DND-41 (cell line): ENCODE data around the gene TOMM40.

ENCODE experiments used
- ATAC-seq: fragments of 200-7000 bp; cut with Tn5 transposase; 3 replicates; pipeline ENCODE4 v1.9.1; 2021; ENCODE audit warnings: low read depth; ENCODE audit not compliant: insufficient read depth
- DNase-seq: peaks from one replicate; pipeline ENCODE4 v3.0.0-alpha.2; 2020
- H2AFZ ChIP-seq: 2 replicates; pipeline ENCODE4 v1.6.0; 2012; ENCODE audit warnings: low read depth, low read length
- H3K27ac ChIP-seq: 2 replicates; pipeline ENCODE4 v1.5.1; 2012; ENCODE audit warnings: low read length, inconsistent platforms
- H3K27me3 ChIP-seq: fragments of 200-600 bp; sonication (generic); 2 replicates; pipeline ENCODE4 v1.6.0; 2012; ENCODE audit warnings: low read length, mild to moderate bottlenecking, inconsistent platforms; ENCODE audit not compliant: insufficient read depth, poor library complexity
- H3K36me3 ChIP-seq: 2 replicates; pipeline ENCODE4 v1.5.1; 2012; ENCODE audit warnings: low read length, inconsistent platforms; ENCODE audit not compliant: insufficient read depth
- H3K4me1 ChIP-seq: 2 replicates; pipeline ENCODE4 v1.5.1; 2012; ENCODE audit warnings: mild to moderate bottlenecking, low read length; ENCODE audit not compliant: insufficient read depth
- H3K4me2 ChIP-seq: 2 replicates; pipeline ENCODE4 v1.6.0; 2012; ENCODE audit warnings: mild to moderate bottlenecking, moderate library complexity, low read length, inconsistent platforms; ENCODE audit not compliant: insufficient read depth
- H3K4me3 ChIP-seq, 2 experiments: fragments of 200-600 bp in 1 of 2; shearing (Covaris generic) in 1 of 2; 2 replicates each; pipeline ENCODE4 v1.5.1; 2012 to 2016; ENCODE audit warnings: inconsistent platforms in 2 of 2, low read length in 2 of 2, mild to moderate bottlenecking in 2 of 2, low read depth in 1 of 2, moderate library complexity in 1 of 2
- H3K79me2 ChIP-seq: 2 replicates; pipeline ENCODE4 v1.6.0; 2012; ENCODE audit warnings: low read length, inconsistent platforms; ENCODE audit not compliant: insufficient read depth
- H3K9ac ChIP-seq: 2 replicates; pipeline ENCODE4 v1.6.0; 2012; ENCODE audit warnings: low read depth, mild to moderate bottlenecking, inconsistent platforms, low read length, moderate library complexity
- H3K9me3 ChIP-seq: 2 replicates; pipeline ENCODE4 v1.5.1; 2012; ENCODE audit warnings: low read length, moderate library complexity, mild to moderate bottlenecking, inconsistent platforms; ENCODE audit not compliant: insufficient read depth, severe bottlenecking
- H4K20me1 ChIP-seq: 2 replicates; pipeline ENCODE4 v1.6.0; 2012; ENCODE audit warnings: low read length; ENCODE audit not compliant: insufficient read depth
- CTCF ChIP-seq: IDR thresholded peaks from 2 replicates; pipeline ENCODE4 v1.5.1; 2012; ENCODE audit warnings: borderline replicate concordance, low read length, moderate library complexity, mild to moderate bottlenecking; ENCODE audit not compliant: poor library complexity, severe bottlenecking; ENCODE audit errors: extremely low read depth
- EZH2 ChIP-seq: IDR thresholded peaks from 3 replicates; pipeline ENCODE4 v1.6.1; 2012; ENCODE audit warnings: borderline replicate concordance, low read depth, mild to moderate bottlenecking, moderate library complexity, low read length, inconsistent platforms; ENCODE audit not compliant: severe bottlenecking

TOMM40 gene

DNA sequence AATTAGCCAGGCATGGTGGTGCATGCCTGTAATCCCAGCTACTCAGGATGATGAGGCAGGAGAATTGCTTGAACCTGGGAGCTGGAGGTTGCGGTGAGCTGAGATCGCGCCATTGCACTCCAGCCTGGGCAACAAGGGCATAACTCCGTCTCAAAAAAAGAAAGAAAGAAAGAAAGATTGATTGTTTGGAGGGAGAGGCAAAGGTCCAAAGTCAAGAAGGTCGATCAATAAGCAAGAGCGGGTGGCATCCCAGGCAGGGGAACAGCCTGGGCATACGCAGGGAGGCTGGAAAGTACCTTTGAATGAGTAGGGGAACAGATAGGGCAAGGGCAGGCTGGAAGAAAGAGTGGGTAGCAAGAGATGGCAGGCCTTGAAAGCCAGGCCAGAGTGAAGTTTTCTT is 39.0 kb downstream of the TOMM40 start:
- H3K27me3 ChIP-seq, result peaks cover 2% of the 10 kb centered on the region
- H2AFZ ChIP-seq, result no peak overlapping the region
- no peak overlapping the region for H3K4me2 ChIP-seq
- no peak overlapping the region for H3K9ac ChIP-seq
- no peaks in the 10 kb centered on the region for H3K9me3 ChIP-seq
- H3K36me3 ChIP-seq, result no peaks in the 10 kb centered on the region
- DNase-seq, result no peak
- no peak for ATAC-seq
- H3K27ac ChIP-seq, result no peak overlapping the region
- no peaks in the 10 kb centered on the region for H3K4me1 ChIP-seq
- H4K20me1 ChIP-seq, result no peaks in the 10 kb centered on the region
- no peak for TF ChIP-seq CTCF
- no peak for TF ChIP-seq EZH2
- no peak overlapping the region for H3K4me3 ChIP-seq
- no peaks in the 10 kb centered on the region for H3K79me2 ChIP-seq

- no peak for DNase-seq
- Histone ChIP-seq H3K4me2 (no peak overlapping the region), H3K9me3 (no peaks in the 10 kb centered on the region), H3K27me3 (peaks cover 2% of the 10 kb centered on the region), H3K27ac (no peak overlapping the region), H3K79me2 (no peaks in the 10 kb centered on the region), H2AFZ (no peak overlapping the region), H3K36me3 (no peaks in the 10 kb centered on the region), H4K20me1 (no peaks in the 10 kb centered on the region), H3K9ac (no peak overlapping the region), H3K4me3 (no peak overlapping the region), H3K4me1 (no peaks in the 10 kb centered on the region)
- no peak for ATAC-seq
- TF ChIP-seq CTCF, result no peak
- no peak for TF ChIP-seq EZH2
Observed at GRCh38 chr19:44931541-44931940, 40.5 kb downstream of the TOMM40 start.

- no peaks in the 10 kb centered on the region for H3K79me2 ChIP-seq
- no peaks in the 10 kb centered on the region for H4K20me1 ChIP-seq
- H3K4me2 ChIP-seq, result no peak overlapping the region
- ATAC-seq (no peak), DNase-seq (no peak)
- H3K27ac ChIP-seq, result no peak overlapping the region
- TF ChIP-seq CTCF (no peak), EZH2 (no peak)
- H3K4me1 ChIP-seq, result no peaks in the 10 kb centered on the region
- H3K9me3 ChIP-seq, result no peaks in the 10 kb centered on the region
- H3K36me3 ChIP-seq, result no peaks in the 10 kb centered on the region
- H3K27me3 ChIP-seq, result peaks cover 2% of the 10 kb centered on the region
- H2AFZ ChIP-seq, result no peak overlapping the region
- H3K9ac ChIP-seq, result no peak overlapping the region
- no peak overlapping the region for H3K4me3 ChIP-seq
Observed at GRCh38 chr19:44939668-44940067, 48.6 kb downstream of the TOMM40 start.

- ATAC-seq (no peak), DNase-seq (no peak)
- no peak for TF ChIP-seq CTCF
- H3K79me2 ChIP-seq, result no peaks in the 10 kb centered on the region
- H3K27me3 ChIP-seq, result no peaks in the 10 kb centered on the region
- H3K36me3 ChIP-seq, result no peaks in the 10 kb centered on the region
- H4K20me1 ChIP-seq, result no peaks in the 10 kb centered on the region
- H3K4me1 ChIP-seq, result no peaks in the 10 kb centered on the region
- H3K27ac ChIP-seq, result no peak within 1 kb of the TSS
- H3K9ac ChIP-seq, result no peak within 1 kb of the TSS
- no peak within 1 kb of the TSS for H2AFZ ChIP-seq
- H3K4me2 ChIP-seq, result no peak within 1 kb of the TSS
- H3K9me3 ChIP-seq, result no peaks in the 10 kb centered on the region
- no peak within 1 kb of the TSS for H3K4me3 ChIP-seq
Observed at GRCh38 chr19:44942067-44942571, 51.1 kb downstream of the TOMM40 start, which contains the start of gene APOC4. Gene APOC4, plus strand, starts transcription at chr19:44942237. Its CDS starts 41 bp downstream, at chr19:44942278.
